OCI-LY1 (cell line): ENCODE data around the gene RPL28.

Experiments
- EZH2 ChIP-seq: fragments of 200-600 bp; sonication (generic), shearing (Covaris generic); IDR thresholded peaks from 2 replicates; pipeline ENCODE4 v1.8.0; 2017; ENCODE audit warnings: borderline replicate concordance, mixed run types, mild to moderate bottlenecking, antibody characterized with exemption, low read length, moderate library complexity, mixed read lengths
- TF ChIP-seq, protein P1 (sequence below): fragments of 200-600 bp; sonication (generic), shearing (Covaris generic); IDR thresholded peaks from 2 replicates; pipeline ENCODE4 v1.5.1; 2017; ENCODE audit warnings: mild to moderate bottlenecking, antibody characterized with exemption, low read length, moderate library complexity, mixed read lengths

- no peak for TF ChIP-seq EZH2
- TF ChIP-seq, protein P1, sequence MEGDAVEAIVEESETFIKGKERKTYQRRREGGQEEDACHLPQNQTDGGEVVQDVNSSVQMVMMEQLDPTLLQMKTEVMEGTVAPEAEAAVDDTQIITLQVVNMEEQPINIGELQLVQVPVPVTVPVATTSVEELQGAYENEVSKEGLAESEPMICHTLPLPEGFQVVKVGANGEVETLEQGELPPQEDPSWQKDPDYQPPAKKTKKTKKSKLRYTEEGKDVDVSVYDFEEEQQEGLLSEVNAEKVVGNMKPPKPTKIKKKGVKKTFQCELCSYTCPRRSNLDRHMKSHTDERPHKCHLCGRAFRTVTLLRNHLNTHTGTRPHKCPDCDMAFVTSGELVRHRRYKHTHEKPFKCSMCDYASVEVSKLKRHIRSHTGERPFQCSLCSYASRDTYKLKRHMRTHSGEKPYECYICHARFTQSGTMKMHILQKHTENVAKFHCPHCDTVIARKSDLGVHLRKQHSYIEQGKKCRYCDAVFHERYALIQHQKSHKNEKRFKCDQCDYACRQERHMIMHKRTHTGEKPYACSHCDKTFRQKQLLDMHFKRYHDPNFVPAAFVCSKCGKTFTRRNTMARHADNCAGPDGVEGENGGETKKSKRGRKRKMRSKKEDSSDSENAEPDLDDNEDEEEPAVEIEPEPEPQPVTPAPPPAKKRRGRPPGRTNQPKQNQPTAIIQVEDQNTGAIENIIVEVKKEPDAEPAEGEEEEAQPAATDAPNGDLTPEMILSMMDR, result no peak
Measured at GRCh38 chr19:55392820-55393761, 7.4 kb downstream of the RPL28 start.
